ENCODE data around the gene TMEM39B. TPM values are rescaled to one million over a fixed set of nuclear protein-coding genes. Genes with fewer than 3 reads are reported as not detected.
"Not testable (repeated sequence)": the region's sequence is repeated elsewhere in the genome, so short reads cannot be mapped to it uniquely, and the experiment has no call there.

TMEM39B gene
- total RNA-seq, 4 donors from 2014 or later = 1.7 to 5.4 (median 2.9) TPM

GRCh38 chr1:32137111-32137510, 64.4 kb downstream of the TMEM39B start:
- ATAC-seq = no peak
- Histone ChIP-seq H3K4me3 (no peak overlapping the region), H3K9me3 (no peaks in the 10 kb centered on the region), H3K36me3 (peaks cover 0 to 4% of the 10 kb centered on the region in 2 donors), H3K27me3 (no peaks in the 10 kb centered on the region), H3K4me1 (peaks cover 0 to 55% (median 7%) of the 10 kb centered on the region in 3 donors), H3K27ac (no peak overlapping the region)
- no peak for TF ChIP-seq POLR2A (IDR thresholded peaks at IDR 0.05)
- no peak for TF ChIP-seq CTCF (IDR thresholded peaks at IDR 0.05)
- TF ChIP-seq POLR2AphosphoS5 (IDR thresholded peaks at IDR 0.05) = no peak
- 93 to 95% methylated on average over 5 of the region's 5 CpGs for WGBS, 2 donors (ENCODE audit: low coverage in 1 of 2)

GRCh38 chr1:32138965-32139364, 66.2 kb downstream of the TMEM39B start:
- peaks cover 0 to 56% (median 17%) of the 10 kb centered on the region in 3 donors for H3K4me1 ChIP-seq
- ATAC-seq = no peak
- no peaks in the 10 kb centered on the region for H3K27me3 ChIP-seq
- peaks cover 0 to 4% of the 10 kb centered on the region in 2 donors for H3K36me3 ChIP-seq
- H3K9me3 ChIP-seq = no peaks in the 10 kb centered on the region
- TF ChIP-seq POLR2A (IDR thresholded peaks at IDR 0.05) (no peak), EP300 (IDR thresholded peaks at IDR 0.05) (no peak), CTCF (IDR thresholded peaks at IDR 0.05) (no peak), POLR2AphosphoS5 (IDR thresholded peaks at IDR 0.05) (no peak)
- no peak overlapping the region for H3K27ac ChIP-seq
- H3K4me3 ChIP-seq = no peak overlapping the region
- WGBS, 2 donors (ENCODE audit: low coverage in 1 of 2) = 68 to 82% methylated on average over 5 of the region's 5 CpGs

GRCh38 chr1:32142446-32143301, 69.9 kb downstream of the TMEM39B start:
- TF ChIP-seq POLR2A (IDR thresholded peaks at IDR 0.05) (no peak), EP300 (IDR thresholded peaks at IDR 0.05) (no peak), POLR2AphosphoS5 (IDR thresholded peaks at IDR 0.05) (no peak), CTCF (IDR thresholded peaks at IDR 0.05) (no peak)
- ATAC-seq = peak; percentile 94
- Histone ChIP-seq H3K4me1 (peaks cover 0 to 43% (median 17%) of the 10 kb centered on the region in 3 donors), H3K27me3 (no peaks in the 10 kb centered on the region), H3K36me3 (peaks cover 0 to 5% of the 10 kb centered on the region in 2 donors), H3K9me3 (no peaks in the 10 kb centered on the region), H3K4me3 (no peak overlapping the region), H3K27ac (peak overlapping the region; percentile 51 to 73 (median 64))
- WGBS, 2 donors (ENCODE audit: low coverage in 1 of 2) = 36 to 41% methylated on average over 4 to 5 of the region's 6 CpGs

GRCh38 chr1:32143302-32143695, 70.6 kb downstream of the TMEM39B start:
- ATAC-seq, H3K27me3 ChIP-seq: not testable (repeated sequence)
- H3K4me1 ChIP-seq = peaks cover 0 to 43% (median 17%) of the 10 kb centered on the region in 3 donors

GRCh38 chr1:32144033-32144432, 71.3 kb downstream of the TMEM39B start:
- no peak overlapping the region for H3K27ac ChIP-seq
- H3K27me3 ChIP-seq = no peaks in the 10 kb centered on the region
- 82 to 84% methylated on average over 3 of the region's 3 CpGs for WGBS, 2 donors (ENCODE audit: low coverage in 1 of 2)
- peaks cover 0 to 3% (median 0%) of the 10 kb centered on the region in 3 donors for H3K9me3 ChIP-seq
- no peak for ATAC-seq
- TF ChIP-seq POLR2AphosphoS5 (IDR thresholded peaks at IDR 0.05) (no peak), EP300 (IDR thresholded peaks at IDR 0.05) (no peak), CTCF (IDR thresholded peaks at IDR 0.05) (no peak), POLR2A (IDR thresholded peaks at IDR 0.05) (no peak)
- H3K36me3 ChIP-seq = peaks cover 0 to 16% of the 10 kb centered on the region in 2 donors
- no peak overlapping the region for H3K4me3 ChIP-seq
- H3K4me1 ChIP-seq = peaks cover 0 to 39% (median 17%) of the 10 kb centered on the region in 3 donors

More at GRCh38 chr1:32143302-32143695, 70.6 kb downstream of the TMEM39B start:
- H3K4me3 ChIP-seq, H3K9me3 ChIP-seq: not testable (repeated sequence)
- 53 to 90% methylated on average over 2 of the region's 4 CpGs for WGBS, 2 donors (ENCODE audit: low coverage in 1 of 2)
- Histone ChIP-seq H3K27ac (peak overlapping the region in 3 of 4 donors; percentile 59 to 73 (median 69)), H3K36me3 (peaks cover 0 to 10% of the 10 kb centered on the region in 2 donors)

GRCh38 chr1:32147799-32148198, 75.1 kb downstream of the TMEM39B start:
- not testable (repeated sequence) for ATAC-seq, H3K9me3 ChIP-seq, H3K4me3 ChIP-seq, H3K27ac ChIP-seq, H3K27me3 ChIP-seq
- WGBS, 2 donors (ENCODE audit: low coverage in 1 of 2) = 87 to 100% methylated on average over 3 to 4 of the region's 5 CpGs
- H3K4me1 ChIP-seq = peaks cover 0 to 30% (median 4%) of the 10 kb centered on the region in 3 donors
- peaks cover 0 to 16% of the 10 kb centered on the region in 2 donors for H3K36me3 ChIP-seq

Data from gastroesophageal sphincter (tissue), 4 donors.